ENCODE results near the gene MICAL3. TPM values are rescaled to one million over a fixed set of nuclear protein-coding genes. Genes with fewer than 3 reads are reported as not detected.
A peak's percentile ranks its signal among the peaks of the same experiment; 100 is the strongest.

MICAL3 gene
- total and polyA plus RNA-seq, 2 of the 8 experiments (the other 6 are each of a cell fraction or from before 2014, with no cell fraction given): 8.3 to 41.8 TPM

- H3K27me3 ChIP-seq (replicated peaks in 1 of 4; ENCODE audit: control insufficient read depth in 3 of 4, extremely low read depth in 1 of 4, insufficient read depth in 3 of 4, low read length in 3 of 4): no peaks in the 10 kb centered on the region
- no peak overlapping the region for H2BK120ac ChIP-seq (replicated peaks; ENCODE audit: low read depth, low read length)
- H3K4me3 ChIP-seq (ENCODE audit: extremely low read depth in 1 of 4, insufficient read depth in 2 of 4, low read depth in 3 of 4, low read length in 4 of 4): peak overlapping the region; percentile 51 to 71 (median 62)
- H3K4me1 ChIP-seq (replicated peaks in 1 of 4; ENCODE audit: control insufficient read depth in 3 of 4, insufficient read depth in 4 of 4, low read length in 3 of 4): peaks cover 0 to 20% (median 16%) of the 10 kb centered on the region in 4 experiments; a peak in 6 of 7 replicates
- peaks cover 11% of the 10 kb centered on the region for H3K23me2 ChIP-seq (ENCODE audit: low read depth, low read length)
- H2BK5ac ChIP-seq (ENCODE audit: low read depth, low read length): no peak overlapping the region; the same call in 1 of the 2 replicates
- H3K36me3 ChIP-seq (ENCODE audit: control insufficient read depth in 2 of 4, insufficient read depth in 4 of 4, low read length in 3 of 4): no peaks in the 10 kb centered on the region
- H2BK15ac ChIP-seq (ENCODE audit: low read length): no peak overlapping the region
- ChIA-PET POLR2A (ENCODE audit: partially characterized antibody) (interaction anchor here (0.7 to 3.3 kb wide), 12 partner anchors 8 to 99 kb away, joined by 3 to 38 read pairs (median 4); no protein-coding TSS in a partner anchor), CTCF (ENCODE audit: partially characterized antibody) (interaction anchor here (0.9 to 5.1 kb wide), 9 partner anchors 12 to 56 kb away, joined by 3 to 54 read pairs (median 7); no protein-coding TSS in a partner anchor)
- H2AFZ ChIP-seq (ENCODE audit: low read length): peak overlapping the region; percentile 33; the same call in 1 of the 2 replicates
- H3K18ac ChIP-seq (ENCODE audit: extremely low read depth, low read length): peak overlapping the region; percentile 60
- H4K20me1 ChIP-seq (replicated peaks in 1 of 2; ENCODE audit: control insufficient read depth in 1 of 2, insufficient read depth in 2 of 2, low read length in 2 of 2): peaks cover 2 to 8% of the 10 kb centered on the region in 2 experiments
- no peak overlapping the region for H3K14ac ChIP-seq (ENCODE audit: insufficient read length)
- H3K79me1 ChIP-seq (ENCODE audit: low read depth, low read length): peaks cover 7% of the 10 kb centered on the region; the same call in 1 of the 2 replicates
- FAIRE-seq: no peak
- DNase-seq (ENCODE audit: low read depth in 1 of 2, low spot score in 2 of 2): peak in 1 of 2 experiments; percentile 81
- no peak overlapping the region for H4K91ac ChIP-seq (replicated peaks; ENCODE audit: insufficient read length, low read length)
- H3K79me2 ChIP-seq (ENCODE audit: control insufficient read depth in 1 of 2, insufficient read depth in 2 of 2, low read length in 2 of 2): peaks cover 0 to 34% of the 10 kb centered on the region in 2 experiments; a peak in 1 of 4 replicates
- peak overlapping the region in 3 of 4 experiments; percentile 79 to 96 (median 90); a peak in 5 of 7 replicates for H3K9ac ChIP-seq (replicated peaks in 1 of 4; ENCODE audit: extremely low read depth in 1 of 4, low read depth in 3 of 4, low read length in 3 of 4)
- peak overlapping the region; percentile 60; the same call in 1 of the 2 replicates for H3K27ac ChIP-seq (ENCODE audit: low read depth, low read length)
- no peak overlapping the region for H3K23ac ChIP-seq (ENCODE audit: insufficient read length)
- H4K5ac ChIP-seq (ENCODE audit: insufficient read length, low read depth, low read length): no peak overlapping the region
- WGBS, 2 experiments (ENCODE audit: extremely low coverage in 1 of 2, insufficient coverage in 1 of 2, insufficient read length in 1 of 2, insufficient replicate concordance in 2 of 2, low coverage in 1 of 2, low lambda C conversion rate in 2 of 2, missing lambda C conversion rate in 1 of 2): 3% methylated on average over 21 of the region's 47 CpGs; no CpG with 5 or more reads in 1 of the 2 experiments
- peak overlapping the region; percentile 66 for H3K4ac ChIP-seq (replicated peaks; ENCODE audit: insufficient read length, low read depth, low read length)
- H2BK20ac ChIP-seq (ENCODE audit: low read length): no peak overlapping the region
- H3K4me2 ChIP-seq (ENCODE audit: insufficient read depth in 1 of 2, low read depth in 2 of 2, low read length in 2 of 2): peak overlapping the region; percentile 73 to 74
- H4K8ac ChIP-seq (ENCODE audit: extremely low read depth, insufficient read depth, low read length): peak overlapping the region; percentile 94
- H3K9me3 ChIP-seq (ENCODE audit: insufficient read depth in 2 of 2, low read depth in 1 of 2, low read length in 1 of 2): no peaks in the 10 kb centered on the region
- 0 out of 2 replicates have a peak overlapping the region, but pooled peaks have one; percentile 68 for H2BK12ac ChIP-seq (ENCODE audit: low read depth, low read length)
- H3K56ac ChIP-seq (replicated peaks; ENCODE audit: insufficient read length, low read depth, low read length): no peak overlapping the region
- H2AK5ac ChIP-seq (ENCODE audit: low read depth, low read length): no peak overlapping the region
- TF ChIP-seq CBX8 (IDR thresholded peaks at IDR 0.05; ENCODE audit: borderline replicate concordance, low read depth, low read length) (no peak), CHD2 (IDR thresholded peaks at IDR 0.05; ENCODE audit: low read length) (no peak), BCL11A (IDR thresholded peaks at IDR 0.05; ENCODE audit: low read depth in 2 of 2, low read length in 2 of 2) (no peak), POLR2A (IDR thresholded peaks at IDR 0.05; ENCODE audit: control extremely low read depth in 1 of 2, low read depth in 2 of 2, low read length in 2 of 2) (peak in 1 of 2 experiments; percentile 82; a peak in 2 of 3 replicates), EGR1 (IDR thresholded peaks at IDR 0.05; ENCODE audit: borderline replicate concordance, low read depth, low read length) (no peak), KDM5A (IDR thresholded peaks at IDR 0.05; ENCODE audit: low read length) (no peak), ASH2L (IDR thresholded peaks at IDR 0.05; ENCODE audit: low read length) (peak; percentile 62), EZH2 (IDR thresholded peaks at IDR 0.05; ENCODE audit: low read depth, low read length, severe bottlenecking) (no peak), CREB1 (IDR thresholded peaks at IDR 0.05) (no peak), RAD21 (IDR thresholded peaks at IDR 0.05 in 1 of 2, conservative IDR thresholded peaks at IDR 0.05 in 1 of 2; ENCODE audit: low read depth in 2 of 2, low read length in 2 of 2) (no peak), MAFK (IDR thresholded peaks at IDR 0.05; ENCODE audit: low read depth, low read length) (no peak), TAF1 (IDR thresholded peaks at IDR 0.05; ENCODE audit: low read depth, low read length) (peak; percentile 72), GTF2F1 (IDR thresholded peaks at IDR 0.05; ENCODE audit: borderline replicate concordance, low read depth, low read length) (no peak)
Measured at GRCh38 chr22:17773606-17774205, 250.7 kb downstream of the MICAL3 start.
